DMS53 treated with DMSO at 0.1 percent for 48 hours (cell line): ENCODE data around the gene AGAP3.

Experiments used
- DNase-seq: peaks from one replicate; lab custom pipeline; 2025; ENCODE audit not compliant: unreplicated experiment; lab: John Stamatoyannopoulos, UW

AGAP3 gene

GRCh38 chr7:151152643-151153513, 66.6 kb downstream of the AGAP3 start:
- no peak for DNase-seq

GRCh38 chr7:151157645-151158329, 71.5 kb downstream of the AGAP3 start:
- peak; percentile 72 for DNase-seq

- no peak for DNase-seq
These were observed 75.5 kb downstream of the AGAP3 start for GRCh38 chr7:151161757-151162156.

- no peak for DNase-seq
These were observed 80.4 kb downstream of the AGAP3 start for GRCh38 chr7:151166629-151167196.

GRCh38 chr7:151167197-151167961, 81.1 kb downstream of the AGAP3 start, which contains the start of gene GBX1:
Gene GBX1 (minus strand): TSS chr7:151167694. CDS start chr7:151167548, 146 bp downstream.
- no peak for DNase-seq

- no peak for DNase-seq
These were observed 81.9 kb downstream of the AGAP3 start for GRCh38 chr7:151168003-151168786.

- DNase-seq, result no peak
These were observed 82.5 kb downstream of the AGAP3 start for GRCh38 chr7:151168787-151169162.

- DNase-seq, result peak; percentile 84
These were observed 86.2 kb downstream of the AGAP3 start for GRCh38 chr7:151172273-151173141.

- DNase-seq, result no peak
These were observed 87.3 kb downstream of the AGAP3 start for GRCh38 chr7:151173386-151174245.

GRCh38 chr7:151174246-151175046, 88.2 kb downstream of the AGAP3 start:
- DNase-seq, result peak; percentile 46

- DNase-seq, result no peak
These were observed 88.9 kb downstream of the AGAP3 start for GRCh38 chr7:151175047-151175792.

GRCh38 chr7:151175793-151176311, 89.6 kb downstream of the AGAP3 start:
- peak; percentile 52 for DNase-seq

GRCh38 chr7:151176401-151176800, 90.1 kb downstream of the AGAP3 start:
- no peak for DNase-seq

- DNase-seq, result no peak
These were observed 91.0 kb downstream of the AGAP3 start for GRCh38 chr7:151177310-151177709.

- no peak for DNase-seq
These were observed 92.0 kb downstream of the AGAP3 start for GRCh38 chr7:151178236-151178635.

- no peak for DNase-seq
These were observed 92.6 kb downstream of the AGAP3 start for GRCh38 chr7:151178831-151179230.
